HG03442 (cell line): ENCODE results near the gene BICC1.

ENCODE experiments used
- ATAC-seq: cut with Tn5 transposase; IDR thresholded peaks from one replicate; pipeline ENCODE4 v1.9.1; 2021; ENCODE audit warnings: mild to moderate bottlenecking, moderate library complexity; ENCODE audit not compliant: unreplicated experiment

The BICC1 gene

DNA sequence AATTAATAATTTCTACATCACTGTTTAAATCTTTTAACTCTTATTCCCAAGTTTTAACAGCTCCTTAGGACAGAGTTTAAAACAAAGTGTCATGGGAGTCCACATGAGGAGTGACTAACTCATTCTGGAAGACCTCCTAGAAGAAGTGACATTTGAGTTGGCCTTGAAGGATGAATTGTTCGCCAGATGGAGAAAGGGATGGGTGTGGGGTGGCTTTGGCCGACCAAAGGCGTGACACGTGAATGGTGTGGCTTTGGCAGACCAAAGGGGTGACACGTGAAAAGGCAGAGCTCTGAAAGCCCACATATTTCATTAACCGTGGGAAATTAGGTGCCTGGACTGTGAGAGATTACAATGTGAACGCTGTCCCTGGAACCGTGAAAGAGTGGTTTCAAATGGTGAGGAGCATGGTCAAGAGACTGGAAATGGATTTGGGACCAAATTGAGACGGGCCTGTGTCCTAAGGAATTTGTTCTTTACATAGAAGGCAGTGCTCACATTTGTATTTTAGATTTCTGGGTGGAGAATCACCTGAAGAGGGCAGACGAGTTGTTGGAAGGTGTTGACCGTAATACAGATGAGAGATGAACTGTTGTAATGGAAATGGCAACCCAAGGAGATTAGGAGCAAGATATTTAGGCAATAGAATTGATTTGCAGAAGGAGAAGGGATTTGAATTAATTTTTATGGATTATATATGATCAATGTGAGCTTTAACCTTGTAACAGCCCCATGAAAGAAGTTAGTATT is 228.1 kb downstream of the BICC1 start:
- ATAC-seq, result no peak

DNA sequence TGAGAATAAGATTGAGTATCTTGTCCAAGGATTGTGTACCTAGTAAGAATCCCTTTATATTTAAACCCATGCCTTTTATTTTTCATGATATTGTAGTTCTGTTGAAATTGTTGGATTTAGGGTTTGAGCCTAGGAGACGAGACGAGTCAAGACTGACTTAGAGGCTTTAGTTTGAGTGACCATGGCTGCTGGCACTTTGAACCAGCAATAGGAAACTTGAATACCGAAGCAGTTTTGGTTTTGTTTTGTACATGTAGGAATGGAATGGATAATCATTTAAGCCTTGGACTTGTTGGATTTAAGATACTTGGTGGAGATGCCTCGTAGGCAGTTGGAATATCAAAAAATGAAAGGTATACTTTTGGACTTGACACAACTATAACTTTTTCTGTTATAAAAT is 229.0 kb downstream of the BICC1 start:
- no peak for ATAC-seq

DNA sequence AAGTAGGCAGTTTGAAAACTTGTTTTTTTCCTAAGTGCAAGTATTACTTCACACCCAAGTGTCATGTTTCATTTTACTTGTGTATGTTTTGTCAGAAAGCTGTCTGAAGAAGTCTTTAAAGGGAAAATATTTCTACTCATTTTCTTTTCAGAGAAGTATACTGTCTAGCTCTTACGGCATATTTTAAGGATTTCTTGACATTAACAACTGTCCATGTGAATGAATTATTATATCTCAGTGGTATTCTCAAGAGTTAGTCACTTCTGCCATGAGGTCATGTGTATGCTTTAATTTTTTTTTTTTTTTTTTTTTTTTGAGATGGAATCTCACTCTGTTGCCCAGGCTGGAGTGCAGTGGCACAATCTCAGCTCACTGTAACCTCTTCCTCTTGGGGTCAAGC is 229.5 kb downstream of the BICC1 start:
- ATAC-seq, result no peak

DNA sequence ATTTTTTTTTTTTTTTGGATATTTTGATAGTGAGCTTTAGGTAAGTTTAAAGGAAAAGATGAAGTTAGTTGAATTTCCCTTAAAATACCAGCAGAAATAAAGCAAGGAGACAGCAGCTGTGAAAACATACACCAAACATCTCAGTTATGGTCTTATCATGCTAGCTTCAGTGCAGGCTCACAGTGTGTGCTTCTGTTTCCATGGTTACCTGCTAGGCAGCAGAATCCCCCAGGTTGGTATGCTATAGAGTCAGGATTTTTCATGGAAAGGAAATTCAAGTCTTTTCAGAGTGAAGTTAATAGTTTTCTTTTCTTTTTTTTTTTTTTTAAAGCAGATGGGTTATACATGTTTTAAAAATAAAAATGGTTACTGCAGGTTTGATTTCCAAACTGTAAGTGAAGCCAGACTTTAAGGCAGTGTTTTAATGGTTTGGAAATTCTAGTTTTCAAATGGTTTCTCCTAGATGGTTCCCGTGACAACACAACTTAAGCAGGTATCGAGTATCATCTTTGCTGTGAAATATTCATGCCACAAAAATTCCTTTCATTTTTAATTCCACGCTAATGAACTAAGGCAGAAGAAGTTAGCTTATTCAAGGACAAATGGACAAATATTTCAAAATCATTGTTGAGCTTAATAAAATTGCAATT is 230.9 kb downstream of the BICC1 start:
- ATAC-seq, result no peak

DNA sequence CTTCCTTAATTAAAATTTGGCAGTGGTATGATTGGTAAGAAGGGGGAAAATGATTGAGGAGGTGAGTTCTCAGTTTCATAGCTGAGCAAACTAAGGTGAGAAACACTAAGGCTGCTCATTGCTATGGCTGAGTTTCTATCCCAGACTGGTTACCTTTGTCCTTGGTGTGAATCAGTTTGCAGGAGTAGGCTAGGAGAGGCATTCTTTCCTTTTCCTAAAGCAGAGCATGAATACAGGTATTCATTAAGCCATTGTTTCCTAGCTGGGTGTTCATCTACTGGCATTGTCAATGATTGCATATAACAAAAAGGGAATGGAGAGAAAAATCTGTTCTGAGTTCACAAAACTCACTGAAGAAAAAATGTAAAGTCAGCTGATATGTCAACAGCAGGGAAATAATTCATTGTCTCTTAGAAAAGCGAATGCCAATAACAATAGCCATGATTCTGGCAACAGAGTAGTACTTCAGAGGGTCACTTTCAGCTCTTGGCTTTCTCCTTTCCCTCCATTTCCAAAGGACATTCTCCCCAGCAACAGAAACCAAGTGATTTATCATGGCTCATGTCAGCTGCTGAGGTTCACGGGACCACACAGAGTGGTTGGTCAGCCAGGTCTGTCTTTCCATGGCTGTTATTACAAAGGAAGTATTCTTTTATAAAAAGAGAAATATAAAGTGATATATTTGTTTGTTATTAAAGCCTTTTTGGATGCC is 234.0 kb downstream of the BICC1 start:
- no peak for ATAC-seq

DNA sequence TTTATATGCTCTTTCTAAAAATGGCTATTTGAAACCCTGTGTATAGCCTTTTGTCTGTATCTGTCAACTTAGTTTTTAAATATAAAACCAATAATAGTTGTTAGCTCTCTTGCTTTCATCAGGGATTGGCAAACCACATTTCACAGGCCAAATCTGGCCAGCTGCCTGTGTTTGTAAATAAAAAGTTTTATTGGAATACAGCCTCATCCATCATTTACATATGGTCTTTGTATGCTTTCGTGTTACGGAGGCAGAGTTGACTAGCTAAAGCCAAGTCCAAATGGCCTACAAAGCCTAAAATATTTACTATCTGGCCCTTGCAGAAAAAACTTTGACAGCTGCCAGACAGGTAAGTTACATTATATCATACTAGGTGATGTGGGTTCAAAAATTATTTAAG is 235.0 kb downstream of the BICC1 start:
- no peak for ATAC-seq

DNA sequence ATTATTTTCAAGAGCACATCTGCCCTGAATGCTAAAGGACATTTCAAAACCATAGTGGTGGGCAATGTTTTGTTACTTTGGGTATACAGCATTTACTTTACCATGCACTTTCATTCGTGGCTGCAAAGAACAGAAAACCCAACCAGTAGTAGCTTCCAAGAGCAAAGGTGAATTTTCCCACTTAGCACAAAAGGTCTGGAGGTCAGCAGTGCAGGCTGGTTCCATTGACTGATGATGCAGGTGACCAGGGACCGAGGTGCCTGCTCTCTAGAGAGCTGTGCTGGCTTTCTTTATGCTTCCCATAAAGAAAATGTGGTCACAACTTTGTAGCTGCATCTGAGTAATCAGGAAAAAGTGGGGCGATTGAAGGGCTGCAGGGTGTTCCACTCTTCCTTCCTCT is 240.0 kb downstream of the BICC1 start:
- ATAC-seq, result no peak

DNA sequence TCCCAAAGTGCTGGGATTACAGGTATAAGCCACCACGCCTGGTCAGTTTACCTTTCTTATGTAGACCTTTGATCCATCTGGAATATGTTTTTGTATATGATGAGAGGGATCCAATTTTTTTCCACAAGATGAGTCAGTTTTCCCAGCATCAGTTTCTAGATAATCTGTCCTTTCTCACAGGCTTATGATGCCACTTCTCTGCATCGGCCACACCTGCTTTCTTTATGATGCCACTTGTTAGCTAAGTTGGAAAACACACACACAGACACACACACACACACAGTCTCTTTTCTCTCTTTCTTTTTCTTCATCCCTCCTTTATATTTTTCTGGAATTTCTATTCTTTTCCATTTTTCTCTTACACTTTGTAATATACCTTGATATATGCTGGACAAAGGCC is 240.8 kb downstream of the BICC1 start:
- no peak for ATAC-seq

DNA sequence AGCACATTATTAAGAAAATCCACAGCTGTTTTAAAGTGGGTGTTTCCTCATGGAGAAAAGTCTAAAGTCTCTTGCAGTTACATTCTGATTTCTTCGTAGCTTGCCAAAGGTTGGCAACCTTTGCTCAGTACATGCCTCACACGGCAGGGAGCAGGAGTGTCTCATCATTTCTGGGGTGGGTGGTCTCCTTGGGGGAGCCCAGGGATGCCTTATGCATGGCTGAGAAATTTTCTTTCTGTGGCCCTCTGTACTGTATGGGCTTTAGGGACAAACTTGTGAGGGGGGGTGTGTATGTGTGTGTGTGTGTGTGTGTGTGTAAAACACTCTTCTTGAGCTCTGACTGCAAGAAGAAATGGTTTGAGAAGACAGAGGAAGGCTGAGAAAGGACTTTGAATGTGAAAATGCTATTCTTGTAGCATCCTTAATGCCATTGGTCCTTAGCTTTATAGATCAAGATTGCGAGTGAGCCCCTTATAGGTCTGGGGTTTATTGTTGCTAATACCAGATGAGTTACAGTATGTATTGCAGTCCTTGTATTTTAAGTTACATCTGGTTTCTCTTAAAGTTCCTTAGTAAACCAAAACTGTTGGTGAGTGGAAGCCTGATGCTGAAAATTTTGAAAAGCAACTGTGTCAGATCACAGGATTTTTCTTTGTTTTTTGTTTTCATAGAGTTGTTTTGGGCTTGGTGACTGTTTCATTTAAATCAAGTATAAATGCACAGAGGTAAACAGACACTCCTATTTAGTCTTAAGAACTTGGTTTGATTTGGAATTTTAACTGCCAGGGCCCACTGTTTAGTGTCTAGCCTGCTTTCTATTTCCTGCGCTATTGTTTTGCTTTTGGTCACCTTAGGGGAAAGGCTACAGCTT is 242.0 kb downstream of the BICC1 start:
- no peak for ATAC-seq

DNA sequence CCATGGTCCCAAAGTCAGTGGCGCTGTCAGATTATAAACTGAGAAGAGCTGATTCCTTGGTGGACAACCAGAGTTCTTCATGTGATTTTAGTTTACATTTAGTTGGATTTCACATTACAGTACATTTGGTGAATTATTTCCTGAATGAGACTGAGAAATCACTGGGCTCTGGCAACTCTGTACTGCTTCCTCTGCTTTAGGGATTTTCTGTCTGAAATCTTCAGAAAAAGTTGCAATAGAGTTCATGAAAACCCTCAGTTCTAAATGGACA is 242.6 kb downstream of the BICC1 start:
- ATAC-seq, result no peak

DNA sequence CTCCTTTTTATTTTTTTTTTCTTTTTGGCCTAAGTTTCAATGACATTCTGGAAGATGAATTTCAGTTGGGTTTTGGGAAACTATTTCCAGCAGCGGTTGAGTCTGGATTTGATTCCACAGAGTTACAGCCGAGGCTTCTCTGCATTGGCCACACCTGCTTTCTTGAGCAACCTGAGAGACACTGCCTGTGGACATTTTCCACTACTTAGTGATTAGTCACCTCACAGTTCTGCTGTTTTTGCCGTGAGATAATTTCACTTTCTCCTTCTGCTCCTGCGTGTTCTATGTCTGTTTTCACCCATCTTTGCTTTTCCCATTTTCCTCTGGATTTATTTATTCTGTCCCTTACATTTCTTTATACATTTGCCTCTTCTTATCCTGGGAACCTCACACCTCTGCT is 243.0 kb downstream of the BICC1 start:
- ATAC-seq, result no peak

DNA sequence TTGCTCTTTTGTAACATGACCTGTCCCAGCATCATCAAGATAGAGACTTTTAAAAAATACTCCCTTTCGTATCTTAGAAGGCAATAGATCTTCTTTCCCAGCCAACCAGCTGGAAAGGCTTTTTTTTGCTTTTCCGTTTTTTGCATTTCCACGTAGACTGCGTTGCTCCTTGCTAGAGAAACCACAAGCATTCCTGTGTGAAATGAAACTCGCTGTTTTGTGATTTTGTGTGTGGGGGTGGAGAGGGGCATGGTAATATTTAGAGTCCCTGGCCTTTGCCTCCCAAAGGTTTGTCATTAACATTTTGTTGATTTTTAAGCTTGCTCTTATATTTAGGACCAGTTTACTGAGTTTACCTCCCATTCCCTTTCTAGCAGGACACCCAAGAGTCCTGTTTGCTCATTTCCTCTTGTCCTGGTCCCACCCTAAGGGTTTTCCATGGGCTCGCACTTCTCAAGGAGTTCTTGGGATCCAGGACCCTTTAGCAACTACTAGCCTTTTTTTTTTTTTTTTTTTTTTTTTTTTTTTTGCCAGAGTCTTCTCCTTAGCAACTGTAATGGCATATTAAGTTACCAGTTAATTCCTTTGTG is 243.6 kb downstream of the BICC1 start:
- no peak for ATAC-seq

DNA sequence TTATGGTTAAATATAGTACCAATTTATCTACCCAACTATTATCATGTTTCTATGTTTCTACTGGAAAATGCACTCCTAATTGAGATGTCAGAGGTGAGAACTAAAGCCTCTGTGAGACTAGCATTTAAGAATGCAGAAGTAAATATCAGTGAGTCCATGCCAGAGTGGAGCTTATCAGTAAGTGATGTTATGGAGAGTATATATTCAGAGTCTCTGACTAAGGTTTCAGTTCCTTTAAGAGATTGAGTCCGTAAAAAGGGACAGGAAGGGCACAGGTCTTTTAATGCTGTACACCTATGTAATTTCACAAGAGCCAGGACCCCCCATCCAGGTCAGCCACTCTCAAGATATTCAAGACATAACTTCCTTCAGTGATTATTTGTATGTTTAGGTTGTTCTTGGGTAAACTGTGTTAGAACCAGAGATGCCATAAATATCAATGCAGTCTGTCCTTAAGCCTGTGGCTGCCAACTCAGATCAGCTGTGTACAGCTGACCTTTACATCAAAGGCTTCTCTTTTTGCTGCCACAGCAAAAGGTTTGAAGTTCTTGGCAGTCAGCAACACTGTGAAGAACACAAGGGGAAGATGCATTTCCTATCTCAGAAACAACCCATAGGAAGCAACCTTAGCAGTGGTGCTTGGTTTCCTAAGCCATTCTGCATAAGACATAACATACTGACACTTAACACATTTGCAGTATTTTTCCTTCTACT is 244.8 kb downstream of the BICC1 start:
- peak; percentile 50 for ATAC-seq

DNA sequence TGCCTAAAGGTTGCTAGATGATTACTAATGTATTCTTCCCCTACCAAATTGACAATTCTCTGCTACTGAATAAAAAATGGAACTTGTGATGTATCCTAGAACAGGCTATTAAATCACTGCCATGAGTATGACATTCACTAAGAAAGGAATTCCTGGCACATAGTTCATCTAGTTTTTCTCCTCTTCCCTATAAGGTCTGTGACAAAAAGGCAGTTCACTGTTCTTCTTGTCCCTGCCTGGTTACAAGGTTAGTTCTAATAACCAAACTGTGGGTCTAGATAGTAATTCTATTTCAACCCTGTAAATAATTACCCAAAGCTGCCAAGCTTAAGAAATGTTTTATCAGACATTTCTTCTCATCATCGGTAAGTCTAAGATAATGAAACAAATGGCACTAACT is 245.6 kb downstream of the BICC1 start:
- no peak for ATAC-seq

DNA sequence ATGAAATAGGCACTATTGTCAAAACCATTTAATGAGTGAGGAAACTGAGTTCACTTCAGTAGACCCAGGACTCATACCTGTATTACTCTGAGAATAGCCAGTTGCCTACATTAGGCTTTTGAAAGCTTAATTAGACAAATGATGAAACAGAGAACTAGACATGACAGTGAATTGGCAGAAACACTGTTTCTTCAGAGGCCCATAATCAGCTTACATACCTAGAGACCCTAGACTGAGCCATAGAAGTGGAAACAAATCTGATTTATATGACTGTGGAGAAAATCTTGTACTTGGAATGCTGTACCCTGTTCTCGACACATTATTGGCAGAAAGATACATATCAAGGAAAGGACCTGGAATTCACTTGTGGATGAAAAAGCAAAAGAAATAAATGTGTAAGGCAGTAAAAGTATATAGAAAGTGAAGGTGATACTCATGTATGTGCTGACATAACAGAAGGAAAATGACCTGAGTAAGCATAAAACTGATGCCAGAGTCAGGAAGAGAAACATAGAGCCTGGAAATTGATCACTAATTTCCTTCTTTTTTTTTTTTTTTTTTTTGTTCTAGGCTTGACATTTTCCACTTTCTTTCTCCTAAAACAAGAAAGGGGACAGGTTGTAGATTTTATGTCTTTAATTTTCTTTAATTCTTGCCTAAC is 251.5 kb downstream of the BICC1 start:
- ATAC-seq, result no peak

DNA sequence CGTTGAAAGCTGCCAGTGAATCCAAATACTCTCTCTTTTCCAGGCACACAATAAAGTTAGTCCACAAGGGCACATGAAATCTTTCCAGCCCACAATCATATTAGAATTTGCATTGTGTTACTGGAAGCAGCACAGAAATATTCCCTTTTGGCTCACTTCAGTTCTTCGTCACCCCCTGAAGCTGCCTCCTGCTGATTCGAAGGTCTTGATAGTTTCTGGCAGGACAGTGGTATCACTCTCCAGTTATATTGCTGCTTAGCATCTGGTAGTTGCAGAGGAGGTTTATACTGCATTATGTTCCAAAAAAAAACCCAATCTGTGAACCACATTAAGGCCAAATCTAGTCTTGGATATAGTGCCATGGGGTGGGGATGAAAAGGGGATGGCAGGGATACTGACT is 253.2 kb downstream of the BICC1 start:
- ATAC-seq, result no peak

DNA sequence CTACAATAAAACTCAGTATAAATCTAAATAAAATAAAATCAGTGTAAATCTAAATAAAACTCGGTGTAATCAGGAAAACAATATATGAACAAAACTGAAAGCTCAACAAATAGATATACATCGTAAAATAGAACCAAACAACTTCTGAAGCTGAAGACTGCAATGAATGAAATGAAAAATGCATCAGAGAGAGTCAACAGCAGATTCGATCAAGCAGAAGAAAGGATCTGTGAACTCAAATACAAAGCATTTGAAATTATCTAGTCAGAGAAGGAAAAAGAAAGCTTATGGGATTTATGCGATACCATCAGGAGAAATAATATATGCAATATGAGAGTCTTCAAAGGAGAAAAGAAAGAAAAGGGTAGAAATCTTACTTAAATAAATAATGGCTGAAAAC is 255.0 kb downstream of the BICC1 start:
- ATAC-seq, result no peak

DNA sequence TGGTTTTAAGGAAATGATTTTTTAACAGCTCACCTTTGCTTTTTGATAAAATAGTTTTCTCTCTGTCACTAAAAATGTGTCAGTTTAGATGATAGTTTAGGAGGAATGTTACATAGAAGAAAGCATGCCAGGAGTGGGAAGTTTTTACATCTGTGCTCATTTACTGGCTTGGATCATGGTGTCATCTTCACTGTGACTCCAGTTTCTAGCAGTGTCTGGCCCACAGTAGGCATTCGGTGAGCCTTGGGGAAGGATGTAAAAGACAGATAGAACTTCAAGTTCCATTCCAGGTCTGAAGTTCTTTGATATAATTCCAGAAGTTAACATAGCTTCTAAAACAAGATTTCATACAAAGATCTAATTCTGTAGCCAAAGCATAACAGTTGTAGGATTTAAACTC is 259.2 kb downstream of the BICC1 start:
- ATAC-seq, result no peak

DNA sequence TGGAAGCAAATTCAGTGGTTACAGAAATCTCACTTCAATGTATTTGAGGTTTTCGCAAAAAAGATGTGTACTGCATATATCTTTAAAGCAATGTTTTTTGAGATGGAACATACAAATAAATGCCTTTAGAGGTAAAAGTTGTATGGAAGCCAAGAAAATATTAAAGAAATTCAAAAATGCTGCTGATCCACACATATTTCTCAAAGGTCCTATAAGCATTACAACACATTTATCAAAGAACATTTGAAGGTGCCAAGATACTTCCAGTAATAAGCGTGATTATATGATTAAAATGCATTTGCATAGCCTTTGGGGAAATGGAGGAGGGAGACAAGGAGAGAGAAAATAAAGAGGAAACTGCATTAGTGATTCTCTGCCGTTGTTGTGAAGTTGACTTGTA is 260.1 kb downstream of the BICC1 start:
- ATAC-seq, result no peak

DNA sequence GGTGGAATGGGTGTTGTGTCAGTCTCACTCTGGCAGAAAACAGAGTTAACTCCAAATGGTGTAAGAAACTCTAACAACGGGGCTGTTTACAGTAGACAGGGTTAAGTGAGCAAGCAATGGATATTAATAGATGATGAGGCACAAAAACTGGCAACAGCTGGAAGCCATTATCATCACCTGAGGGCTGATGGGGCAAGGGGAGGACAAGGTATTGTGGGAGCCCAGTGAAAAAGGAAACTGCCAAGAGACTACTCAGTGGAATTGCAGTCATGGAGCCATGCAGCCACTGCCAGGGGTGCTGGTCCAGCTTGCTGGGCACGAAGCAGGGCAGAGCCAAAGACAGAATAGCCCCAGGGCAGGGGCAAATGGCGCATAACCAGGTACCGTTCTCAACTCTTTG is 260.7 kb downstream of the BICC1 start:
- no peak for ATAC-seq
